ENCODE measurements around the gene PDE10A. TPM values are rescaled to one million over a fixed set of nuclear protein-coding genes. Genes with fewer than 3 reads are reported as not detected.
"Not testable (repeated sequence)": the region's sequence is repeated elsewhere in the genome, so short reads cannot be mapped to it uniquely, and the experiment has no call there.

Gene PDE10A
- total RNA-seq, 1 experiment from 2014 or later, result 1.8 TPM

GRCh38 chr6:165511807-165512206 is 151.2 kb downstream of the PDE10A start:
- Mint-ChIP-seq H3K9me3 (ENCODE audit: unreplicated experiment) (no peaks in the 10 kb centered on the region), H3K4me3 (ENCODE audit: unreplicated experiment) (no peak overlapping the region), H3K27ac (ENCODE audit: low read depth, unreplicated experiment) (no peak overlapping the region), H3K27me3 (ENCODE audit: insufficient read depth, unreplicated experiment) (no peaks in the 10 kb centered on the region), H3K36me3 (ENCODE audit: insufficient read depth, unreplicated experiment) (no peaks in the 10 kb centered on the region), H3K4me1 (ENCODE audit: insufficient read depth, unreplicated experiment) (peaks cover 11% of the 10 kb centered on the region)
- intact Hi-C loops (cut with micrococcal nuclease), result no loop called here
- no peak for TF ChIP-seq CTCF (IDR thresholded peaks at IDR 0.05; ENCODE audit: unreplicated experiment)
- ChIA-PET CTCF (no interaction called here), POLR2A (interaction anchor here (0.7 kb wide), 1 partner anchor 56 kb away, joined by 3 read pairs; no protein-coding TSS in a partner anchor)
- BruUV-seq (replicated peaks), result no TSS peak
- DNase-seq (ENCODE audit: unreplicated experiment), result no peak

GRCh38 chr6:165508321-165508869 is 154.6 kb downstream of the PDE10A start:
- Mint-ChIP-seq H3K9me3 (ENCODE audit: unreplicated experiment) (no peaks in the 10 kb centered on the region), H3K27ac (ENCODE audit: low read depth, unreplicated experiment) (no peak overlapping the region), H3K36me3 (ENCODE audit: insufficient read depth, unreplicated experiment) (no peaks in the 10 kb centered on the region), H3K4me3 (ENCODE audit: unreplicated experiment) (no peak overlapping the region), H3K27me3 (ENCODE audit: insufficient read depth, unreplicated experiment) (no peaks in the 10 kb centered on the region), H3K4me1 (ENCODE audit: insufficient read depth, unreplicated experiment) (peaks cover 4% of the 10 kb centered on the region)
- no TSS peak for BruUV-seq (replicated peaks)
- intact Hi-C loops (cut with micrococcal nuclease), result no loop called here
- CTCF ChIA-PET, result interaction anchor here (0.6 kb wide), 1 partner anchor 36 kb away, joined by 3 read pairs; no protein-coding TSS in a partner anchor
- no peak for TF ChIP-seq CTCF (IDR thresholded peaks at IDR 0.05; ENCODE audit: unreplicated experiment)
- DNase-seq (ENCODE audit: unreplicated experiment), result no peak
- POLR2A ChIA-PET, result no interaction called here

- ChIA-PET POLR2A (interaction anchor here (0.6 kb wide), 1 partner anchor 609 kb away, joined by 3 read pairs; no protein-coding TSS in a partner anchor), CTCF (interaction anchor here (0.7 kb wide), 1 partner anchor 161 kb away, joined by 3 read pairs; no protein-coding TSS in a partner anchor)
- Mint-ChIP-seq H3K4me1 (ENCODE audit: insufficient read depth, unreplicated experiment) (peaks cover 4% of the 10 kb centered on the region), H3K36me3 (ENCODE audit: insufficient read depth, unreplicated experiment) (no peaks in the 10 kb centered on the region), H3K27ac (ENCODE audit: low read depth, unreplicated experiment) (no peak overlapping the region), H3K27me3 (ENCODE audit: insufficient read depth, unreplicated experiment) (no peaks in the 10 kb centered on the region), H3K4me3 (ENCODE audit: unreplicated experiment) (no peak overlapping the region), H3K9me3 (ENCODE audit: unreplicated experiment) (no peaks in the 10 kb centered on the region)
- DNase-seq (ENCODE audit: unreplicated experiment), result no peak
- intact Hi-C loops (cut with micrococcal nuclease), result no loop called here
- TF ChIP-seq CTCF (IDR thresholded peaks at IDR 0.05; ENCODE audit: unreplicated experiment), result no peak
- no TSS peak for BruUV-seq (replicated peaks)
Observed at GRCh38 chr6:165506657-165507056, 156.4 kb downstream of the PDE10A start.

- CTCF ChIA-PET; H3K36me3 Mint-ChIP-seq (ENCODE audit: insufficient read depth, unreplicated experiment); POLR2A ChIA-PET; H3K4me1 Mint-ChIP-seq (ENCODE audit: insufficient read depth, unreplicated experiment); H3K4me3 Mint-ChIP-seq (ENCODE audit: unreplicated experiment); H3K27me3 Mint-ChIP-seq (ENCODE audit: insufficient read depth, unreplicated experiment); intact Hi-C loops (cut with micrococcal nuclease); DNase-seq (ENCODE audit: unreplicated experiment); H3K9me3 Mint-ChIP-seq (ENCODE audit: unreplicated experiment); H3K27ac Mint-ChIP-seq (ENCODE audit: low read depth, unreplicated experiment); BruUV-seq (replicated peaks): not testable (repeated sequence)
Observed at GRCh38 chr6:165500214-165500907, 162.7 kb downstream of the PDE10A start.

All from MCF 10A (cell line).